ENCODE results near the gene PIGBOS1. TPM values are rescaled to one million over a fixed set of nuclear protein-coding genes. Genes with fewer than 3 reads are reported as not detected.

Gene PIGBOS1
- total RNA-seq, 1 experiment from 2014 or later: 13.3 TPM

GRCh38 chr15:55361048-55361447, 42.1 kb upstream of the PIGBOS1 start:
- no peak for DNase-seq (ENCODE audit: low spot score)
- no peak for TF ChIP-seq CTCF (conservative IDR thresholded peaks at IDR 0.05; ENCODE audit: low read depth, low read length)
- no peak for TF ChIP-seq EZH2 (IDR thresholded peaks at IDR 0.05; ENCODE audit: borderline replicate concordance, low read depth, low read length, poor library complexity, severe bottlenecking)
- intact Hi-C loops (cut with micrococcal nuclease; ENCODE audit: unreplicated experiment): no loop called here
- no peaks in the 10 kb centered on the region for H3K36me3 ChIP-seq (ENCODE audit: insufficient read depth, low read length, poor library complexity, severe bottlenecking)
- no peak overlapping the region for H3K4me3 ChIP-seq (ENCODE audit: low read depth, low read length, poor library complexity, severe bottlenecking)
- no peak overlapping the region for H3K27ac ChIP-seq (ENCODE audit: low read depth, low read length, poor library complexity, severe bottlenecking)
- CTCF ChIA-PET: no interaction called here
- H3K9me3 ChIP-seq (ENCODE audit: low read depth, low read length, poor library complexity, severe bottlenecking): no peaks in the 10 kb centered on the region
- POLR2A ChIA-PET (ENCODE audit: low non-redundant PET): no interaction called here
- no TSS peak for BruUV-seq (replicated peaks)
- no peaks in the 10 kb centered on the region for H3K27me3 ChIP-seq (replicated peaks; ENCODE audit: insufficient read depth, low read depth, low read length, poor library complexity)
- H3K4me1 ChIP-seq (ENCODE audit: insufficient read depth, low read length, poor library complexity, severe bottlenecking): no peaks in the 10 kb centered on the region

- intact Hi-C loops (cut with micrococcal nuclease; ENCODE audit: unreplicated experiment): no loop called here
- no peaks in the 10 kb centered on the region for H3K4me1 ChIP-seq (ENCODE audit: insufficient read depth, low read length, poor library complexity, severe bottlenecking)
- BruUV-seq (replicated peaks): TSS peak; percentile 61
- POLR2A ChIA-PET (ENCODE audit: low non-redundant PET): no interaction called here
- TF ChIP-seq CTCF (conservative IDR thresholded peaks at IDR 0.05; ENCODE audit: low read depth, low read length) (no peak), EZH2 (IDR thresholded peaks at IDR 0.05; ENCODE audit: borderline replicate concordance, low read depth, low read length, poor library complexity, severe bottlenecking) (no peak)
- H3K4me3 ChIP-seq (ENCODE audit: low read depth, low read length, poor library complexity, severe bottlenecking): no peak overlapping the region
- no peak for DNase-seq (ENCODE audit: low spot score)
- no peaks in the 10 kb centered on the region for H3K27me3 ChIP-seq (replicated peaks; ENCODE audit: insufficient read depth, low read depth, low read length, poor library complexity)
- no peaks in the 10 kb centered on the region for H3K36me3 ChIP-seq (ENCODE audit: insufficient read depth, low read length, poor library complexity, severe bottlenecking)
- H3K27ac ChIP-seq (ENCODE audit: low read depth, low read length, poor library complexity, severe bottlenecking): no peak overlapping the region
- CTCF ChIA-PET: no interaction called here
- H3K9me3 ChIP-seq (ENCODE audit: low read depth, low read length, poor library complexity, severe bottlenecking): no peaks in the 10 kb centered on the region
Measured at GRCh38 chr15:55360256-55360655, 41.3 kb upstream of the PIGBOS1 start.

GRCh38 chr15:55358471-55358870, 39.5 kb upstream of the PIGBOS1 start:
- Histone ChIP-seq H3K9me3 (ENCODE audit: low read depth, low read length, poor library complexity, severe bottlenecking) (no peaks in the 10 kb centered on the region), H3K4me1 (ENCODE audit: insufficient read depth, low read length, poor library complexity, severe bottlenecking) (no peaks in the 10 kb centered on the region), H3K27ac (ENCODE audit: low read depth, low read length, poor library complexity, severe bottlenecking) (no peak overlapping the region), H3K4me3 (ENCODE audit: low read depth, low read length, poor library complexity, severe bottlenecking) (no peak overlapping the region), H3K27me3 (replicated peaks; ENCODE audit: insufficient read depth, low read depth, low read length, poor library complexity) (no peaks in the 10 kb centered on the region), H3K36me3 (ENCODE audit: insufficient read depth, low read length, poor library complexity, severe bottlenecking) (no peaks in the 10 kb centered on the region)
- CTCF ChIA-PET: no interaction called here
- intact Hi-C loops (cut with micrococcal nuclease; ENCODE audit: unreplicated experiment): no loop called here
- DNase-seq (ENCODE audit: low spot score): no peak
- BruUV-seq (replicated peaks): no TSS peak
- POLR2A ChIA-PET (ENCODE audit: low non-redundant PET): no interaction called here
- TF ChIP-seq CTCF (conservative IDR thresholded peaks at IDR 0.05; ENCODE audit: low read depth, low read length): no peak
- TF ChIP-seq EZH2 (IDR thresholded peaks at IDR 0.05; ENCODE audit: borderline replicate concordance, low read depth, low read length, poor library complexity, severe bottlenecking): no peak
